Measurements from ENCODE around the gene SMYD1. TPM values are rescaled to one million over a fixed set of nuclear protein-coding genes. Genes with fewer than 3 reads are reported as not detected.

Gene SMYD1
- total RNA-seq, 6 donors from 2014 or later, result not detected

DNA sequence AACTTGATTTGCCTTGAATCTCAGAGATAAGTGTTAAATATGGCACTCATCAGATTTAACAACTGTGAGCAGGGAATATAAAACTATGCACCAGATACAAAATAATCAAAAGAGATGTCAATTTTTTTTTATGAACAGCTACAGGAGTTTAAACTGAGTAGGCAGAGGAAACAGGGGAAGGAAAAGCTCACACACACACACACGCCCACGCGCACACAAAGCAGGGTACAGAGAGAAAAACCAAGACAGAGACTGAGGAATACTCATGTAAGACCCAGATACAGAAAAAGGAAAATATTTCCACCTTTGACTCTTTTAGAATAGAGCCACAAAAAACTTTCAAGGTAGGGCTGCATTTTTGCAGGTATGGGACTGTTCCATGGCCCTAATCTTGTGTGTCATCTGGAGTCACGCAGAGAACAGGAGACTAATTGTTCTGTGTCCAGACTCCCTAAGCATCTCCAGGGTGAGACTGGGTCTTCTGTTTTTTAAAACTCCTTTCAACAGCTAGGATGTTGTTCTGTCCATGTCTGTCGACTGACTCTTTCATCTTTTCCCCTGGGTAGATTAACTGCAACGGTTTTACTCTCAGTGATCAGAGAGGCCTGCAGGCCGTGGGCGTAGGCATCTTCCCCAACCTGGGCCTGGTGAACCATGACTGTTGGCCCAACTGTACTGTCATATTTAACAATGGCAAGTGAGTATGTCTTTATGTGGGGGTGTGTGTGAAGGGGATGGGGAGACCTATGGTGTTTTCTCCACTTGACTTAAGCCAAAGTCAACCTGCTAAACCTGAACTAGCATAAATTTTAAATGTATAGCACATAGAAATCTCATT is 23.0 kb downstream of the SMYD1 start:
- H3K36me3 ChIP-seq, result no peaks in the 10 kb centered on the region
- ATAC-seq (ENCODE audit: low FRiP score in 2 of 2), result no peak
- TF ChIP-seq EP300 (IDR thresholded peaks at IDR 0.05) (no peak), POLR2AphosphoS5 (IDR thresholded peaks at IDR 0.05) (no peak), POLR2A (IDR thresholded peaks at IDR 0.05) (no peak), CTCF (IDR thresholded peaks at IDR 0.05) (no peak)
- H3K4me1 ChIP-seq, result no peaks in the 10 kb centered on the region
- WGBS, 2 donors, result 73 to 79% methylated on average over 8 of the region's 8 CpGs
- H3K27ac ChIP-seq, result no peak overlapping the region
- H3K4me3 ChIP-seq, result no peak overlapping the region
- DNase-seq, result no peak
- no peaks in the 10 kb centered on the region for H3K9me3 ChIP-seq
- no peaks in the 10 kb centered on the region for H3K27me3 ChIP-seq

DNA sequence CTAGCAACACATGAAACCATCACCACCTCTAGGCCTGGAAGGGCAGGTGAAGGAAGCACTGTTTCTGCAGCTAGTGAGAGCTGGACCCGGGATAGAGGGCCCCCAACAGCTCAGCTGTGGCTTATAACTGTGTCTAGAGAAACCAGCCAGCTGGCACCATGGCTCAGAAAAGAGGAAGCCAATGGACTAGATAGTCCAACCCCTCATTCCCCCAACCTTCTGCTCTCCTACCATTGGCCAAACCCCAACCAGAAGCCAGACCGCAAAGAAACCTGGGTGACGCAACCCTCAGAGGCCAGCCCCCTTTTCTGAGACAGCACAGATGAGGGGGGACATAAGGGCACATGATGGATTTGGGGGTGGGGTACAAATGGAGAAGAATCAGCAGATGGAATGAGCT is 24.3 kb downstream of the SMYD1 start:
- no peaks in the 10 kb centered on the region for H3K27me3 ChIP-seq
- DNase-seq (no peak), ATAC-seq (ENCODE audit: low FRiP score in 2 of 2) (no peak)
- no peaks in the 10 kb centered on the region for H3K36me3 ChIP-seq
- no peaks in the 10 kb centered on the region for H3K4me1 ChIP-seq
- H3K9me3 ChIP-seq, result no peaks in the 10 kb centered on the region
- TF ChIP-seq CTCF (IDR thresholded peaks at IDR 0.05), result no peak
- TF ChIP-seq POLR2A (IDR thresholded peaks at IDR 0.05), result no peak
- TF ChIP-seq POLR2AphosphoS5 (IDR thresholded peaks at IDR 0.05), result no peak
- TF ChIP-seq EP300 (IDR thresholded peaks at IDR 0.05), result no peak
- no peak overlapping the region for H3K27ac ChIP-seq
- no peak overlapping the region for H3K4me3 ChIP-seq
- WGBS, 2 donors, result 35 to 73% methylated on average over 3 of the region's 3 CpGs

DNA sequence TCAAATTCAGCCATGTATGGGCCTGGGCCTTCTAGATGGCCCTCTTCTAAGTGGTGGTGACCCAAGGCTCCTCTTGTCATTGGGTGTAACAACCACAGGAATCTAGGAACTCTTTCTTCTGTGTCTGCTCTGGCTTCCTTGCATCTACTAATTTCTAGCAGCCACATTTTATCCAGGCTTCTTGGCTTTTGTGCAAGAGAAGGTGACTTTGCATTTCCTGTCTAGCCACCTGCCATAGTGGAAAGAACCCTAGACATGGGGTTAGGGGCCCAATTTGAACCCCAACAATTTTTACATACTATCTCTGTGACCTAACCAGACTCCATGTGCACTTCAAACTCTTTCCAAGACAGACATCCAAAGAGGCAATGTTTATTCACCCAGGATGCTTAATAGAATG is 25.1 kb downstream of the SMYD1 start:
- no peaks in the 10 kb centered on the region for H3K4me1 ChIP-seq
- no peaks in the 10 kb centered on the region for H3K36me3 ChIP-seq
- H3K27ac ChIP-seq, result no peak overlapping the region
- no peak for DNase-seq
- H3K27me3 ChIP-seq, result no peaks in the 10 kb centered on the region
- TF ChIP-seq EP300 (IDR thresholded peaks at IDR 0.05), result no peak
- no peak for TF ChIP-seq POLR2AphosphoS5 (IDR thresholded peaks at IDR 0.05)
- TF ChIP-seq POLR2A (IDR thresholded peaks at IDR 0.05), result no peak
- no peak for TF ChIP-seq CTCF (IDR thresholded peaks at IDR 0.05)
- no peak for ATAC-seq (ENCODE audit: low FRiP score in 2 of 2)
- no peaks in the 10 kb centered on the region for H3K9me3 ChIP-seq
- H3K4me3 ChIP-seq, result no peak overlapping the region

DNA sequence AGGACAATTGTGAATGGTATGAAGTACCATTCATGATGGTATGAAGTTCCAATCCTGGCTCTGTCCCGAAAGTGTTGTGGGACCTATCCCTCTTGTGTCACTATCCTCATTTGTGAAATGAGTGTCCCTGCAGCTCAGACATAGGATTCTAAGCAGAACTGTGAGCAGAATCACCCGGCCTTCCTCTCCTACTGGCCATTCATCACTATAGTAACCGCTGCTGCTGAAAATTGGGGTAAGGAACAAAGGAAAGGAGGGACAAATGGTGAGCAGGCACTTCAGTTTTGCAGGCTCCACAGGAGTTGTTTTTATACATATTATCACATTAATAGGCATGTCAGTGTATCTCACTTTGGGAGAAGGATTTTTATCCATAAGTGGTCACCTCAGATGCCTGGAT is 27.4 kb downstream of the SMYD1 start:
- ATAC-seq (ENCODE audit: low FRiP score in 2 of 2), result no peak
- H3K27ac ChIP-seq, result no peak overlapping the region
- TF ChIP-seq POLR2A (IDR thresholded peaks at IDR 0.05), result no peak
- no peak for TF ChIP-seq POLR2AphosphoS5 (IDR thresholded peaks at IDR 0.05)
- TF ChIP-seq CTCF (IDR thresholded peaks at IDR 0.05), result no peak
- TF ChIP-seq EP300 (IDR thresholded peaks at IDR 0.05), result no peak
- no peak for DNase-seq
- no peaks in the 10 kb centered on the region for H3K4me1 ChIP-seq
- no peak overlapping the region for H3K4me3 ChIP-seq
- no peaks in the 10 kb centered on the region for H3K36me3 ChIP-seq
- no peaks in the 10 kb centered on the region for H3K27me3 ChIP-seq
- WGBS, 2 donors, result 75 to 83% methylated on average over 3 of the region's 3 CpGs
- no peaks in the 10 kb centered on the region for H3K9me3 ChIP-seq

GRCh38 chr2:88096708-88097107 is 29.1 kb downstream of the SMYD1 start:
- H3K4me1 ChIP-seq, result no peaks in the 10 kb centered on the region
- ATAC-seq (ENCODE audit: low FRiP score in 2 of 2) (no peak), DNase-seq (no peak)
- TF ChIP-seq CTCF (IDR thresholded peaks at IDR 0.05) (no peak), POLR2AphosphoS5 (IDR thresholded peaks at IDR 0.05) (no peak), EP300 (IDR thresholded peaks at IDR 0.05) (no peak)
- no peak overlapping the region for H3K27ac ChIP-seq
- no peak overlapping the region for H3K4me3 ChIP-seq
- no peaks in the 10 kb centered on the region for H3K27me3 ChIP-seq
- H3K36me3 ChIP-seq, result no peaks in the 10 kb centered on the region
- H3K9me3 ChIP-seq, result no peaks in the 10 kb centered on the region
- WGBS, 2 donors, result 89 to 90% methylated on average over 5 of the region's 5 CpGs

All from upper lobe of left lung (tissue), 6 donors.